Type B pancreatic cell (in vitro differentiated cells): Measurements from ENCODE around the gene AACS. TPM values are rescaled to one million over a fixed set of nuclear protein-coding genes. Genes with fewer than 3 reads are reported as not detected.
"Not testable (repeated sequence)": the region's sequence is repeated elsewhere in the genome, so short reads cannot be mapped to it uniquely, and the experiment has no call there.

Source experiments
- DNase-seq: peaks from one replicate; pipeline ENCODE4 v3.0.0; 2021; ENCODE audit warnings: mixed read lengths; ENCODE audit not compliant: unreplicated experiment; ENCODE audit errors: extremely low spot score
- H3K27ac Mint-ChIP-seq: 2 replicates; pipeline ENCODE4 v1.8.0; 2021; ENCODE audit warnings: mild to moderate bottlenecking, mixed read lengths
- H3K27me3 Mint-ChIP-seq: 2 replicates; pipeline ENCODE4 v1.8.0; 2021; ENCODE audit warnings: mixed read lengths
- H3K36me3 Mint-ChIP-seq: 2 replicates; pipeline ENCODE4 v1.8.0; 2021; ENCODE audit warnings: mixed read lengths
- H3K4me1 Mint-ChIP-seq: one replicate; pipeline ENCODE4 v1.8.0; 2021; ENCODE audit warnings: mixed read lengths; ENCODE audit not compliant: unreplicated experiment
- H3K4me3 Mint-ChIP-seq: 2 replicates; pipeline ENCODE4 v1.8.0; 2021; ENCODE audit warnings: mild to moderate bottlenecking, mixed read lengths
- H3K9me3 Mint-ChIP-seq: 2 replicates; pipeline ENCODE4 v1.8.0; 2021; ENCODE audit warnings: mixed read lengths
- CTCF ChIP-seq: fragments of 200-600 bp; sonication (generic); conservative IDR thresholded peaks from 2 replicates; pipeline ENCODE4 v1.5.0; 2021; ENCODE audit warnings: antibody characterized with exemption, mild to moderate bottlenecking
- total RNA-seq: library from RNA; stranded (reverse); gene quantifications from 2 replicates; pipeline ENCODE4 v1.2.1, GENCODE V29; 2021; ENCODE audit warnings: low replicate concordance

The AACS gene
- total RNA-seq, 1 donor from 2014 or later = 37.1 TPM

DNA sequence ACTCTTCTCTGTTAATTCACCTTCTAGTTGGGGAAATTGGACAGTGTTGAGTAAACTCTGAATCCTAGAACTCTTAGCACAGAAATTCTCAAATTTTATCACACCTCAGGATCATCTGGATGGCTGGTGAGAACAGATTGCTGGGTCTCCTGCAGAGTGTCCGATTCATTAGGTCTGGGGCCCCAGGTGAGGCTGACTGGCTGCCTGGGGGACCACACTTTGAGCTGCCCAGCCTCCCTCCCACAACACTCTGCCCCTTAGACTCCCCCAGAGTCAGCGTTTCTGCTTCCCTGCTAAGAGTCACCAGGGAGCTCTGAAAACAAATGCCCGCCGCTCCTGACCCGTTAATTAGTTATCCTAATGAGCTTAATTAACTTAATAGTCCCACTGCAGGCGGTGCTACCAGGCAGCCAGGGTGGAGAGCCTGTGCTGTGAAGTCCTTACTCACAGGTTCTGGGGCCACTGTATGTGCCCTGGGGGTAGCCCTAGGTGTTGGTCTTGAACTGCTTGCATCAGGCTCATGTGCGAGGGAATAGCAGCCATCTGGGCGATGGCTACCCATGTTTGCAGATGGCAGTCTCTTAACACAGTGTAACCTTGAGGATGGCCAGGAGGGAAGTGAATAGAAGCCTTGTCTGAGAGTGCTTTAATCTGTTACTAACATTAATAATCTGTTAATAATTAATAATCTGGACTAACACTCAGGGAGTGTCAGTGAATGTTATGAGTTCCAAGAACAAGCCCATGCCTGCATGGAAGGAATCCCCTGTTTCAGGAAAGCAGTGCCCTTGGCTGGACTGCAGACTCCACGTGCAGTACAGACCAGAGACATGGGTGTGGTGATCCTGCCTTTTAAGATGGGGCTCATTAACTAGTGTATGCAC is 35.6 kb downstream of the AACS start:
- Mint-ChIP-seq H3K27ac (no peak overlapping the region), H3K27me3 (no peaks in the 10 kb centered on the region), H3K4me1 (peaks cover 15% of the 10 kb centered on the region), H3K4me3 (no peak overlapping the region), H3K9me3 (no peaks in the 10 kb centered on the region), H3K36me3 (peaks cover 14% of the 10 kb centered on the region)
- DNase-seq = no peak
- TF ChIP-seq CTCF = no peak

- H3K4me1 Mint-ChIP-seq = peaks cover 19% of the 10 kb centered on the region
- no peak for DNase-seq
- H3K4me3 Mint-ChIP-seq = no peak overlapping the region
- no peaks in the 10 kb centered on the region for H3K27me3 Mint-ChIP-seq
- no peaks in the 10 kb centered on the region for H3K9me3 Mint-ChIP-seq
- H3K27ac Mint-ChIP-seq = no peak overlapping the region
- peaks cover 16% of the 10 kb centered on the region for H3K36me3 Mint-ChIP-seq
- TF ChIP-seq CTCF = no peak
Measured at GRCh38 chr12:125104982-125105381, 39.7 kb downstream of the AACS start.

GRCh38 chr12:125105600-125105999 is 40.4 kb downstream of the AACS start:
- H3K27me3 Mint-ChIP-seq = no peaks in the 10 kb centered on the region
- TF ChIP-seq CTCF = no peak
- no peak overlapping the region for H3K4me3 Mint-ChIP-seq
- DNase-seq = no peak
- H3K9me3 Mint-ChIP-seq = no peaks in the 10 kb centered on the region
- H3K4me1 Mint-ChIP-seq = peaks cover 16% of the 10 kb centered on the region
- no peak overlapping the region for H3K27ac Mint-ChIP-seq
- peaks cover 20% of the 10 kb centered on the region for H3K36me3 Mint-ChIP-seq

GRCh38 chr12:125110641-125111360 is 45.6 kb downstream of the AACS start:
- no peak for TF ChIP-seq CTCF
- H3K4me1 Mint-ChIP-seq = peaks cover 13% of the 10 kb centered on the region
- H3K9me3 Mint-ChIP-seq = no peaks in the 10 kb centered on the region
- peaks cover 20% of the 10 kb centered on the region for H3K36me3 Mint-ChIP-seq
- DNase-seq = no peak
- H3K27ac Mint-ChIP-seq = no peak overlapping the region
- H3K4me3 Mint-ChIP-seq = no peak overlapping the region
- H3K27me3 Mint-ChIP-seq = no peaks in the 10 kb centered on the region

GRCh38 chr12:125111403-125111802 is 46.2 kb downstream of the AACS start:
- no peak for TF ChIP-seq CTCF
- no peaks in the 10 kb centered on the region for H3K9me3 Mint-ChIP-seq
- no peak overlapping the region for H3K4me3 Mint-ChIP-seq
- no peak overlapping the region for H3K27ac Mint-ChIP-seq
- H3K4me1 Mint-ChIP-seq = peaks cover 7% of the 10 kb centered on the region
- DNase-seq = no peak
- H3K36me3 Mint-ChIP-seq = peaks cover 20% of the 10 kb centered on the region
- H3K27me3 Mint-ChIP-seq = no peaks in the 10 kb centered on the region

DNA sequence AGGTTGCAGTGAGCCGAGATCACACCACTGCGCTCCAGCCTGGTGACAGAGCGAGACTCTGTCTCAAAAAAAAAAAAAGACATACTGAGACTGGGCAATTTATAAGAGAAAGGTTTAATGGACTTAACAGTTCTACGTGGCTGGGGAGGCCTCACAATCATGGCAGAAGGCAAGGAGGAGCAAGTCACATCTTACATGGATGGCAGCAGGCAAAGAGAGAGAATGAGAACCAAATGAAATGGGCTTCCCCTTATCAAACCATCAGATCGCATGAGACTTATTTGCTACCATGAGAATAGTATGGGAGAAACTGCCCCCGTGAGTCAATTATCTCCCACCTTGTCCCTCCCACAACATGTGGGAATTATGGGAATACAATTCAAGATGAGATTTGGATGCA is 47.4 kb downstream of the AACS start:
- DNase-seq, H3K4me1 Mint-ChIP-seq, H3K27ac Mint-ChIP-seq, H3K27me3 Mint-ChIP-seq, H3K4me3 Mint-ChIP-seq, H3K9me3 Mint-ChIP-seq: not testable (repeated sequence)
- H3K36me3 Mint-ChIP-seq = peaks cover 20% of the 10 kb centered on the region
